ENCODE results near the gene LRRC59. TPM values are rescaled to one million over a fixed set of nuclear protein-coding genes. Genes with fewer than 3 reads are reported as not detected.

LRRC59 gene
- total RNA-seq, 3 donors from 2014 or later, result 76.8 to 143 (median 109) TPM

- Histone ChIP-seq H3K4me1 (ENCODE audit: low read depth) (peaks cover 29% of the 10 kb centered on the region), H3K4me3 (no peak overlapping the region), H3K9me3 (no peaks in the 10 kb centered on the region), H3K36me3 (ENCODE audit: low read depth) (no peaks in the 10 kb centered on the region)
- ATAC-seq (no peak), DNase-seq (no peak)
- intact Hi-C loops (cut with DNase I, micrococcal nuclease), result no loop called here
- TF ChIP-seq CTCF (IDR thresholded peaks at IDR 0.05), result no peak
Measured at GRCh38 chr17:50440838-50441829, 43.8 kb upstream of the LRRC59 start.

- peak; percentile 90 for ATAC-seq
- H3K4me1 ChIP-seq (ENCODE audit: low read depth), result peaks cover 25% of the 10 kb centered on the region
- no peak overlapping the region for H3K4me3 ChIP-seq
- DNase-seq, result peak; percentile 72 to 78 (median 73)
- H3K9me3 ChIP-seq, result no peaks in the 10 kb centered on the region
- H3K36me3 ChIP-seq (ENCODE audit: low read depth), result no peaks in the 10 kb centered on the region
- intact Hi-C loops (cut with DNase I, micrococcal nuclease), result no loop called here
- no peak for TF ChIP-seq CTCF (IDR thresholded peaks at IDR 0.05)
Measured at GRCh38 chr17:50440172-50440837, 43.0 kb upstream of the LRRC59 start.

GRCh38 chr17:50439008-50439407, 41.7 kb upstream of the LRRC59 start:
- H3K36me3 ChIP-seq (ENCODE audit: low read depth), result no peaks in the 10 kb centered on the region
- TF ChIP-seq CTCF (IDR thresholded peaks at IDR 0.05), result no peak
- ATAC-seq, result no peak
- no peak for DNase-seq
- peaks cover 25% of the 10 kb centered on the region for H3K4me1 ChIP-seq (ENCODE audit: low read depth)
- H3K4me3 ChIP-seq, result no peak overlapping the region
- H3K9me3 ChIP-seq, result no peaks in the 10 kb centered on the region
- intact Hi-C loops (cut with DNase I, micrococcal nuclease), result no loop called here

DNA sequence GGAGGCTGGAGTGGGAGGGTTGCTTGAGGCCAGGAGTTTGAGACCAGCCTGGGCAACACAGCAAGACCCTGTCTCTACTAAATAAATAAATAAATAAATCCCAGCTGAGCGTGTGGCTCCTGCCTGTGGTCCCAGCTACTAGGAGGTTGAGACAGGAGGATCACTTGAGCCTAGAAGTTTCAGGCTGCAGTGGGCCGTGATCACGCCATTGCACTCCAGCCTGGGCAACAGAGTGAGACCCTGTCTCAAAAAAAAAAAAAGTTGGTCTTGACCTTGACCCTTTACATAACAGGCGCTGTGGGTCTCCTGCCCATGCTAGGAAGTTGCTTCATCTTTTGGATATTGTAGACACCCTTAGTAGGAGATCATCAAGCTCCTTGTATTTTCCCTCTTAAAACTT, 40.1 kb upstream of the LRRC59 start:
- intact Hi-C loops (cut with DNase I, micrococcal nuclease), result no loop called here
- ATAC-seq, result no peak
- peaks cover 18% of the 10 kb centered on the region for H3K4me1 ChIP-seq (ENCODE audit: low read depth)
- no peak for DNase-seq
- no peaks in the 10 kb centered on the region for H3K9me3 ChIP-seq
- no peak overlapping the region for H3K4me3 ChIP-seq
- no peaks in the 10 kb centered on the region for H3K36me3 ChIP-seq (ENCODE audit: low read depth)
- no peak for TF ChIP-seq CTCF (IDR thresholded peaks at IDR 0.05)

- ATAC-seq, result no peak
- TF ChIP-seq CTCF (IDR thresholded peaks at IDR 0.05), result no peak
- DNase-seq, result no peak
- no peak overlapping the region for H3K4me3 ChIP-seq
- H3K4me1 ChIP-seq (ENCODE audit: low read depth), result peaks cover 16% of the 10 kb centered on the region
- no peaks in the 10 kb centered on the region for H3K36me3 ChIP-seq (ENCODE audit: low read depth)
- intact Hi-C loops (cut with DNase I, micrococcal nuclease), result no loop called here
- no peaks in the 10 kb centered on the region for H3K9me3 ChIP-seq
Measured at GRCh38 chr17:50432125-50432762, 34.9 kb upstream of the LRRC59 start.
